ENCODE data around the gene RAC2.

RAC2 gene

DNA sequence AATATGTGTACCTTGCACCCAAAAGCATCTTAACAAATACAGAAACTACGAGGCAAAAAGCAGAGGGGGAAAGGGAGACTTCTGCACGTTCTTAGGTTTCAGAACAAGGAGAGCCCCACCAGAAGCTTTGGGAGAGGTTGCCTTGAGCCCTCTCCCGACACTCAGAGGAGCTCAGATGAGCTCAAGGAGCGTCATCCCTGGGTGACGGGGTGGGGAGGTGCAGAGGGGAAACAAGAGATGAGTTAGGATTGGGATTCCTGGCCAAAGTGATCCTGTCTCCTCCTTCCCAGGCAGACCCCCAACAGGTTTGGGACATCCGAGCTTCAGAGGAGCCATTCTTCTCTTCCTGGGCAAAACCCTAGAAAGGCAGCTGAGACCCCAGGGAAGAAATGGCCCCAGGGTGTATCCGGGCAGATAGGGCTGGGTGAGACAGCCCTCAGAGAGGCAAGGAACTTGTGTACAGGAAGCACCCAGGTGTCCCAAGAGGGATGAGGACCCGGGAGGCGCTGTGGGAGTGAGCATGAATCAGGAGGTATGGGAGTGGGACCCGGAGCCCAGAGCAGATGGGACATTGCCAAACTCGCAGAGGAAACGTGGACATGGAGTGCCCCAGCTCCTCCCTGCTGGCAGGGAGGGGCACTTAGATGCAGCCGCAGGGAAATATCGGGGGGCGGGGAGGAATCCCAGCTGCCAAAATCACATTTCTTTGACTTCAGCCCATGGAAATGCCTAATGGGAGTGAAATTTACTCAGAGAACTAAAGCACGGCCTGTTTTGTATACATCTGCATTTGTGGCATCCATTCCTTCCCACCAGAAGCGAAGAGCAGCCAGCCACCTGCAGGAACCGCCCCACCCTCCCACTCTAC lies 68.4 kb downstream of the RAC2 start:
- DNase-seq (ENCODE audit: low read depth), result no peak
